GF-D8 (cell line): ENCODE data around the gene TMOD1.

Experiments
- DNase-seq: peaks from one replicate; lab custom pipeline; 2025; lab: John Stamatoyannopoulos, UW

TMOD1 gene

GRCh38 chr9:97548819-97549540, 47.5 kb downstream of the TMOD1 start:
- no peak for DNase-seq

GRCh38 chr9:97550386-97550785, 48.9 kb downstream of the TMOD1 start:
- no peak for DNase-seq

- DNase-seq = no peak
Measured at GRCh38 chr9:97551308-97551707, 49.8 kb downstream of the TMOD1 start.

GRCh38 chr9:97553141-97553540, 51.7 kb downstream of the TMOD1 start:
- no peak for DNase-seq

- no peak for DNase-seq
Measured at GRCh38 chr9:97553841-97554240, 52.4 kb downstream of the TMOD1 start.

- DNase-seq = no peak
Measured at GRCh38 chr9:97554566-97555075, 53.2 kb downstream of the TMOD1 start.

- DNase-seq = no peak
Measured at GRCh38 chr9:97555164-97555563, 53.7 kb downstream of the TMOD1 start.

- DNase-seq = no peak
Measured at GRCh38 chr9:97556036-97556720, 54.7 kb downstream of the TMOD1 start.

GRCh38 chr9:97556721-97557605, 55.5 kb downstream of the TMOD1 start:
- DNase-seq = no peak

GRCh38 chr9:97557606-97558095, 56.2 kb downstream of the TMOD1 start:
- no peak for DNase-seq

- DNase-seq = no peak
Measured at GRCh38 chr9:97558701-97559101, 57.2 kb downstream of the TMOD1 start.

GRCh38 chr9:97559111-97559514, 57.6 kb downstream of the TMOD1 start:
- no peak for DNase-seq

GRCh38 chr9:97560154-97560553, 58.7 kb downstream of the TMOD1 start:
- no peak for DNase-seq

- no peak for DNase-seq
Measured at GRCh38 chr9:97560851-97561250, 59.4 kb downstream of the TMOD1 start.

- no peak for DNase-seq
Measured at GRCh38 chr9:97561501-97561900, 60.0 kb downstream of the TMOD1 start.

- no peak for DNase-seq
Measured at GRCh38 chr9:97562542-97562941, 61.1 kb downstream of the TMOD1 start.

GRCh38 chr9:97563458-97564135, 62.1 kb downstream of the TMOD1 start:
- no peak for DNase-seq

- DNase-seq = no peak
Measured at GRCh38 chr9:97564291-97565175, 63.1 kb downstream of the TMOD1 start.

GRCh38 chr9:97565262-97565661, 63.8 kb downstream of the TMOD1 start:
- no peak for DNase-seq

GRCh38 chr9:97567182-97567893, 65.9 kb downstream of the TMOD1 start:
- no peak for DNase-seq
